Kidney tubule cell (primary cell): ENCODE data around the gene NAALAD2.
A peak's percentile ranks its signal among the peaks of the same experiment; 100 is the strongest.
"Not testable (repeated sequence)": the region's sequence is repeated elsewhere in the genome, so short reads cannot be mapped to it uniquely, and the experiment has no call there.

ENCODE experiments used
- DNase-seq: peaks from one replicate; pipeline ENCODE4 v3.0.0-alpha.2; 2018; ENCODE audit warnings: low spot score

The NAALAD2 gene

GRCh38 chr11:90192869-90193582, 58.6 kb downstream of the NAALAD2 start:
- DNase-seq, result no peak

GRCh38 chr11:90197377-90197776, 62.9 kb downstream of the NAALAD2 start:
- DNase-seq, result no peak

DNA sequence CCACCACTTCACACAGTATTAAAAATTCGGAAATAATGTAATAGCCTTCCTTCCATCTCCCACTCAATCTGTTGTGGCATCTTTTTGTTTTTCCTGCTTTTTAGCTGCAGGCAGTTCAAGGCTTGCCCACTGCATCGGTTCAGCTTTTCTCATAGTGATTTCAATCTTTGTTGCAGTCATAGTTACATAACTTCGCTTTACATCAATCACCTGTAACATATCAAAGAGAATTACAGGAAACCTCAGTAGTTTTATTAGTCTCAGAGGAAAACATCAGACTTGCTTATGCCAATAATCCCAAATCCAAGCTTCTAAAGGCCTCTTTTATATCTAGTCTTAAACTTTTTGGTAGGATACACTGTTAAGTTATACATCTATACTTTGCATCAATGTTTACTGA, 67.9 kb downstream of the NAALAD2 start:
- no peak for DNase-seq

GRCh38 chr11:90204407-90204806, 69.9 kb downstream of the NAALAD2 start:
- no peak for DNase-seq

GRCh38 chr11:90204832-90205646, 70.6 kb downstream of the NAALAD2 start:
- DNase-seq, result peak; percentile 66

- not testable (repeated sequence) for DNase-seq
Measured at GRCh38 chr11:90207992-90208391, 73.5 kb downstream of the NAALAD2 start.

GRCh38 chr11:90208857-90209256, 74.4 kb downstream of the NAALAD2 start:
- no peak for DNase-seq

DNA sequence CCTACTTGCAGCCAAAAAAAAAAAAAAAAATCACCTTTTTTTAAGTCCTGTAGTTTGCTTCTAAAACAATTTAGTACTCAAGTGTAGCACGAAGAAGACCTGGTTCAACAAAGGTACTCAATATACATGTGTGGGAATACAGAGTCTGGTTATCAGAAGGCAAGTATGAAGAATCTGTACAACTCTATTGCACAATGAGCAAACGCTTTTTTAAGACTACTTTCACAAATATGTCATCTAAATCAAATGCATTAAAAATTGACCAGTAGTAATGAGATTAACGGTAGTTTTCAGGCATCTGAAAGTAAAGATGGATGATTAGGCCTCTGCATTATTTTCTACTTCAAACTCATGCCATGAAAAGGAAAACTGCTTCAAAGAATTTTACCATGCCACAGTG, 78.9 kb downstream of the NAALAD2 start:
- no peak for DNase-seq

DNA sequence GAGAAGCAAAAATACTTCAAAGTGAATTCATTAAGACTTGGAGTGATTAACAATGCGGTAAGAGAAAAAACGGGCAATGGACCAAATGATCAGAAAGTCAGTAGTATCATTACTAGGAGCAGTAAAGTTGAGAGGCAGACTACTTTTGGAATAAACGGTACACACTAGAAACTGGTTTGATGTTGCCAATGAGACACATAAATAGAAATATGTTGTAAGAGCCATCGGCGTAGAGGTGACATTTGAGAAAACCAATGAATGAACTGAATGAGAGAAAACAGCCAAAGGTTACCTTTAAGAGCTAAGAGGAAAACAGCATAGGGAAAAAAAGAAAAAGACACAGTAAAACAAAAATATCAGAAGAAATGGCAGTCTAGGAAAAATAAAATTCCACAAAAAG, 82.1 kb downstream of the NAALAD2 start:
- no peak for DNase-seq

DNA sequence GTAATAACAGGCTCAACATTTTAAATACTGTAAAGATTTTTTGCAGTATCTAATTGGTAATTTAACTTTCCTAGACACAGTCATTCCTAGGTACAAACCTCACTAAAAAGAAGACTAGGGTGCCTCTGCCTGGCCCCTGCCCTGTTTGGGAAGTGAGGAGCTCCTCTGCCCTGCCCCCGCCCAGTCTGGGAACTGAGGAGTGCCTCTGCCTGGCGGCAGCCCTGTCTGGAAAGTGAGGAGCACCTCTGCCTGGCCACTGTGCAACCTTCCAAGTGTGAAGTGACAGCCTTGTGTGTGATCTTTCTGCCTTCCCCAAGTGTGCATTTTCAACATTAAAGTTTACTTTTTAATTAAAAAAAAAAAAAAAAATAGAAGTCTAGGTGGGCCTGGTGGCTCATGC, 84.1 kb downstream of the NAALAD2 start:
- peak; percentile 8 for DNase-seq

- no peak for DNase-seq
Measured at GRCh38 chr11:90219438-90219837, 85.0 kb downstream of the NAALAD2 start.

DNA sequence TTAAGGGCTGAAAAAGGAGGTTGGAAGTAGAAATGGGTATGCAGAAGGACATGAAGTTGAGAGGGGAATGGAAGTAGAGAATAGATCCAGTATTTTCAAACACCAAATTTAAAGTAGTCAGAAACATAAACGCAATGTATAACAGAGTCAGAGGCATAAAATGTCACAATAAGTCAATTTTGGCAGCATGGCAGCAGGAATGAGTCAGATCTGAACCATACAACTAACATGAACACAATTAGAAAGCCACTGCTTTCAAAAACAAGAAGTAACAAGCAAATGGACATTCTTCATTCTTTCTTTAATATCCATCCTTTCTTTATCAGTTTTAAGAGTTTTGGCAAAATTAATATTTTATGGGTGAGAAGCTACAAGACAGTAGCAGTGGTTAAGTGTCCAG, 85.9 kb downstream of the NAALAD2 start:
- peak; percentile 7 for DNase-seq

GRCh38 chr11:90221803-90222458, 87.5 kb downstream of the NAALAD2 start:
- peak; percentile 32 for DNase-seq

DNA sequence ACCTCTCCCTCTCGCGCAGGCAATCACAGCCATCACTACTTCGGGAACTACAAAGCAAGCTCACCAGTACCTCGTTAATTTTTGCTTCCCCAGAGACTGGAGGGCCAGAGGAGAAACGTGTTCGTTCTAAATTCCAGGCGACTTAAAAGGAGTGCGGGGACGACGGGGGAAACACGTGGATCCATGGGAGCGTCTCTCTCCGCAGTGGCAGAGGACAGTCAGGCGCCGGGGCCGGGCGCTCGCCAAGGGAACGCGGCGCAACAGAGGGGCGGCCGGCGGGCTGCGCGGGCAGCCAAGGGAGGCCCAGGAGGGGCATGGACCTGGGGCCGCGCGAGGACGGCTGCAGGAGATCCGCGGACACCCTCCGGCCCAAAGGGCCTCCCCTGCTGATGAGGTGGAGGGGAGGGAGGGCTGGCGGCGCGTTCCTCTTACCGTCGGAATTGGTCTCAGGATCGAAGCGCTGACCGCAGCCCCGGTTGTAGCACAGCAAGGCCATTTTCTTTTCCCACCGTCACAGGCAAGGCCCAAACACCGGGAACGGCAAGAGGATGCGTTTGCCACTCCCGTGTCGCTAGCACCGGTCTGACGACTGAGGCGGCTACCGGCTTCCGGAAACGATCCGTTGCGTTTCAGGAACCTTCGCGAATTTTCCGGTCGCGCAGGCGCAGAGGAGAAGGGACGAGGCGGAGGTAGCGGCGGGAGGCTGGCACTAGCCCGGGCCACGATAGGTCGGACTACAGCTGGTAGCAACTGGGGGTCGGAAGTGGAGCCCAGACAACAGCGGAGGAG, 88.2 kb downstream of the NAALAD2 start, which contains the start of gene CHORDC1:
TSS of gene CHORDC1 (minus strand) at position 591 of the 789 bp plus-strand sequence. CDS start at position 496, 95 bp downstream.
- peak; percentile 91 for DNase-seq

- DNase-seq, result no peak
Measured at GRCh38 chr11:90223248-90223585, 88.8 kb downstream of the NAALAD2 start.

DNA sequence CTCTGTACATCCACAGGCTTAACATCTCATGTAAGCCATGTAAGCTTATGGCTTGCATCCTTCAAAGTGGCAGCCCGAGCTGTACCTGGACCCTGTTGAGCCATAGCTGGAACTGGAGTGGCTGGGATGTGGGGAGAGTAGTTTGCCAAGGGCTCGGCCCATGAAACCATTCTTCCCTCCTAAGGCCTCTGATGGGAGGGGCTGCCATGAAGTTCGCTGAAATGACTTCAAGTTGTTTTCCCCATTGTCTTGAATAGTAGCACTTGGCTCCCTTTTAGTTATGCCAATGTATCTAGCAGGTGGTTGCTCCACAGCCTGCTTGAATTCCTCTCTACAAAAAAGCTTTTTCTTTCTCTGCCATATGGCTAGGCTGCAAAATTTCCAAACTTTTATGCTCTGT, 93.6 kb downstream of the NAALAD2 start:
- no peak for DNase-seq

DNA sequence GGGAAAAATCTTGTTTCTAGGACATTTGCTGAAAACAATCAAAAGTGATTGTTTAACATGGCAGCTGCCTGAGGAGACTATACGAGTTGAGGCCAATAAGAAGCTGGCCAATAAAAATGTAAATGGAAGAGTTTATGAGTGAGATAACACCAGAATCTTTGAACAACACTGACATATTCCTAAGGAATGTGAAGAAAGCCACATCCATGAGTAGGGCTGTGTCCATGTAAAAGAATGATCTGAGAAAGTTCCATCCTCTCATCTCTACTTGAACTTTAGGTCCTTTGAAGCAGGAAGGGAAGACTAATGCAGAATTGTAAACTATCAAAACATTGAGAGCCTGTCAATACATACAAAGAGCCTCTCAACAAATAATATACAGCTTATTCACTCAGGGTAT, 95.3 kb downstream of the NAALAD2 start:
- peak; percentile 46 for DNase-seq

- DNase-seq, result no peak
Measured at GRCh38 chr11:90234977-90235376, 100.5 kb downstream of the NAALAD2 start.

DNA sequence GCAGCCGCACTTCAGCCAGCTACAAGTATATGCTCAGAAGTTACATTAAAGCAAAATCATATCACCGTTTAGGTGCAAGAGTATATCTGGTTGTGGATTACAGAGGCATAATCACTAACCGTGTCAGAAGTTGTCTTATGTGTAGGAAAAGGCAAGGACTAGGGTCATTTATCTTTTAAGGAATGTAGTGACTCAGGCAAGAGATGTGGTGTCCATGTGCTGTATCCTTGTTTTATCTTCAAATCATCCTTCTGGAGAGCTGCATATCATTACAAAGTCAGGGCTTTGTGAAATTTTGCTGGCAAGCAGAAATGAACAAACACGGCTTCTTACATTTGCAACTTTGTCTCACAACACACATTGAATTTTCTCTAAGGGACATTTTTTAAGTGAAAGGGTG, 101.1 kb downstream of the NAALAD2 start:
- peak; percentile 19 for DNase-seq

DNA sequence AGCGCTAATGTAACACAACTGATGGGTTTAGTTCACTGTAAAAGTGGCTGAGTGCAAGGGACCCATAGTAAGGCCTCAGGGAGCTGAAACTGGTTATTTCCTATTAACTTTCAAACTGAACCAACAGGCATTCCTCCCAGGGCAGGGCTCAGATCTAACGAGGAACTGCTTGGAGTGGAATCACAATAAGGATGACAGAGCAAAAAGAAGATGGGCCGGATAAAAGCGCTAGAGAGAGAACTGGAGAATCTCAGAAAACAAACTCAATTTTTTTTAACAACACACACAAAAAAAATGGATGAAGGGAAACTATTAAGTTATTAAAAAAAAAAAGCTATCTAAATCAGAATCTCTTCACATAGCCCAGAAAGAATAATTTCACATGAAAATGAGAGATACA, 102.5 kb downstream of the NAALAD2 start:
- no peak for DNase-seq

DNA sequence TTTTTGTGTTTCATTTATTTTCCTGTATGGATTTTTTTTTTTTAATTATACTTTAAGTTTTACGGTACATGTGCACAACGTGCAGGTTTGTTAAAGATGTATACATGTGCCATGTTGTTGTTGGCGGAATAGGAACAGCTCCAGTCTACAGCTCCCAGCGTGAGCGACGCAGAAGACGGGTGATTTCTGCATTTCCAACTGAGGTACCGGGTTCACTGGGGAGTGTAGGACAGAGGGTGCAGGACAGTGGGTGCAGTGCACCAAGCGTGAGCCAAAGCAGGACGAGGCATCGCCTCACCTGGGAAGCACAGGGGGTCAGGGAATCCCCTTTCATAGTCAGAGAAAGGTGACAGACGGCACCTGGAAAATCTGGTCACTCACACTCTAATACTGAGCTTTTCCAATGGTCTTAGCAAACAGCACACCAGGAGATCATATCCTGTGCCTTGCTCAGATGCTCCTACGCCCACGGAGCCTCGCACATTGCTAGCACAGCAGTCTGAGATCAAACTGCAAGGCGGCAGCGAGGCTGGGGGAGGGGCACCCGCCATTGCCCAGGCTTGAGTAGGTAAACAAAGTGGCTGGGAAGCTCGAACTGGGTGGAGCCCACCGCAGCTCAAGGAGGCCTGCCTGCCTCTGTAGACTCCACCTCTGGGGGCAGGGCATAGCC, 105.6 kb downstream of the NAALAD2 start:
- DNase-seq, result not testable (repeated sequence)

- DNase-seq, result no peak
Measured at GRCh38 chr11:90241414-90241813, 107.0 kb downstream of the NAALAD2 start.
